NCI-H748 (cell line): Measurements from ENCODE around the gene DNASE2.
A peak's percentile ranks its signal among the peaks of the same experiment; 100 is the strongest.

Experiments used
- DNase-seq: peaks from one replicate; lab custom pipeline; 2025; ENCODE audit not compliant: unreplicated experiment; lab: John Stamatoyannopoulos, UW

DNASE2 gene

GRCh38 chr19:12886969-12887747 lies 5.9 kb upstream of the DNASE2 start, which contains the start of gene KLF1:
KLF1 (minus strand) TSS chr19:12887201; CDS start chr19:12887140, 61 bp downstream.
- DNase-seq, result no peak

DNA sequence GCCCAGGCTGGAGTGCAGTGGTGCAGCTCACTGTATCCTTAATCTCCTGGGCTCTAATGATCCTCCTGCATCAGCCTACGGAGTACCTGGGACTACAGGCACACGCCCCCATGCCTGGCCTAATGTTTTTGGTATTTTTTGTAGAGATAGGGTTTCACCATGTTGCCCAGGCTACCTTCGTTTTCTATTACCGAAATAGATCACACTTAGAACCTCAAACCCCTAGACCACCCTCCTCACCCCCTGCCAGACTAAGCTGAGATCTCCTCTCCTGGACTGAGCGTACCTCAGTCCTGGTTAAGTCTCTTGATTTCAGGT lies 5.4 kb upstream of the DNASE2 start:
- DNase-seq, result no peak

DNA sequence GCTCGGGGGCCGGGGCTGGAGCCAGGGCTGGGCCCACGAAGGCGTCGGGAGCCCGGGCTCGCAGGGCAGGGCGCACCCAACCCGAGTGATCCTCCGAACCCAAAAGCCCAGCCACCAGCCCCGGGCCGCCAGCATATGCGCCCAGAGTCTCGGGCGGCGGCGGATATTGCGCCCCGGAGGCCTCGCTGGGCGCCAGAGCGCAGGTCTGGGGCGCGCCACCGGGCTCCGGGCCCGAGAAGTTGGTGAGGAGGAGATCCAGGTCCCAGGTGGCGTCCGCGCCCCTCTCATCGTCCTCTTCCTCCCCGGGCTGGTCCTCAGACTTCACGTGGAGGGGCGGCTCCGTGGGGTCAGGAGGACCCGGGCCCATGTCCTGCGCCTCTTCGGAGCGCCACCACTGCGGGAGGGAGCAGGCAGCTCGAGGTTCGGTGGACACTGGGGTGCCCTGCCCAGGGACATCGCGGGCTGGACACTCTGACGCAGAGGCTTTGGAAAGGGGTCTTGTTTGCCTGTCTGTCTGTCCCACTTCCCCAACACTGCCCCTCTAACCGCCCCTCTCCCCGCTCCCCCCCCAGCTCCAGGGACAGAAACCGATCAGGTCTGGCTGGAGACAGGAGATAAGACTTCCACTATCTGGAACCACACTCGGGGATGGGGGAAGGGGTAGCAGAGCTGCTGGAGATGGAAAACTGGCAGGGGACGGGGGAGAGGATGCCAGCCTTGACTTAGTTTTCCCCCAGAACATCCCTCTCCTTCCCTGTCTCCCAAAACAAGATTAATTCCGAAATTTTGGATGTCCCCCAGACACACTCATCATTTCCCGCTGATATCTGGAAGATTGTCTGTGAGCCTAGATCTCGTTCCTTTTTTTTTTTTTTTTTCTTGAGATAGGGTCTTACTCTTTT lies 4.8 kb upstream of the DNASE2 start:
- no peak for DNase-seq

DNA sequence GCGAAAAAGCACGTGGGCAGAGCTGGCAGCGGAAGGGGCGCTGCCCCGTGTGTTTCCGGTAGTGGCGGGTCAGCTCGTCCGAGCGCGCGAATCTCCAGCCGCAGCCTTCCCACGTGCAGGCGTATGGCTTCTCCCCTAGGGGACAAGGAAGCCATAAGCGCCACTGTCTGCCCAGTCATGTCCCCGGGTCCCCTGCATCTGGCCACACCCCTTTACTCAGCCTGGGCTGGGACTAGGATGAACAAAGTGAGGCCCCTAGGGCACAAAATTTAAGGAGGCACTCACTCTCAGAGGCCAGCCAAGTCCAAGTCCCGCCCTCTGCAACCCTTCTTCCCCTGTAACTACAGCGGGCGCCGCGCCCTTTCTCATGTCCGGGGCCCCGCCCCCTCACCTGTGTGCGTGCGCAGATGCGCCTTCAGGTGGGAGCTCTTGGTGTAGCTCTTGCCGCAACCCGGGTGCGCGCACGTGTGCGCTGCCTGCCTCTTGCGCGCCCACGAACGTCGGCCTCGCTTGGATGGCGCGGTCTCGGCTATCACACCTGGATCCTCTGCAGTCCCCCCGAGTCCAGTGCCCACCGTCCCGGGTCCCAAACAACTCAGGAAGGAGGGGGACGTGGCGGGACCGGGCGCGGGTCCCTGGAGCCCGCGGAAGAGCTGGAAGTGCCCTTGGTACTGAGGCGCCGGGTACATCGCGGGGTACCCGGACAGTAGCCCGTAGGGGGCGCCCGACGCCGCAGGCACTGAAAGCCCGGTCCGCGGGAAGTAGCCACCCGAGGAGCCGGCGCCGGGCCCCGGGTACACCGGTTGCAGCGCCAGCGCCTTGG lies 3.9 kb upstream of the DNASE2 start:
- DNase-seq, result peak; percentile 97

GRCh38 chr19:12884627-12884925 lies 3.3 kb upstream of the DNASE2 start:
- no peak for DNase-seq

DNA sequence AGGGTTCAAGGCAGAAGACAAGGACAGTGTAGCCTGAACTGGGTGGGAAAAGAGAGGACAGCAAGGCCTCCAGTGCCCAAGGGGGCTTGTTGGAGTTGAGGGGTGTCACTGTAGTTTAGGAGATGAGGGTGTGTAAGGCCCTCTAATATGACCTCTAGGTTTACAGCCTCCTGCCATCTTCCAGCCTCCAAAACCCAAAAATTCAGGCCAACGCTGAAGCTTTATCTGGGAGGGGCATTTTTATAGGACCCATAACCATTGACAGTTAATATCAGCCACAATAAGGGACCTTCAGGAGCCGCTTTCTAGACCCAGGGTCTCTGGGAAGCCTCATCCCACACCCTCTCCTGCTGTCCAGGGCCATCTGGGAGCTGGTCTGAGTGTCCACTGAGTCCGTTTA lies 3.0 kb upstream of the DNASE2 start:
- no peak for DNase-seq

GRCh38 chr19:12882589-12882988 lies 1.3 kb upstream of the DNASE2 start:
- DNase-seq, result no peak

GRCh38 chr19:12880551-12881171 lies 588 bp downstream of the DNASE2 start:
- peak; percentile 56 for DNase-seq

- no peak for DNase-seq
Observed at GRCh38 chr19:12875086-12875485, 6.2 kb downstream of the DNASE2 start.

DNA sequence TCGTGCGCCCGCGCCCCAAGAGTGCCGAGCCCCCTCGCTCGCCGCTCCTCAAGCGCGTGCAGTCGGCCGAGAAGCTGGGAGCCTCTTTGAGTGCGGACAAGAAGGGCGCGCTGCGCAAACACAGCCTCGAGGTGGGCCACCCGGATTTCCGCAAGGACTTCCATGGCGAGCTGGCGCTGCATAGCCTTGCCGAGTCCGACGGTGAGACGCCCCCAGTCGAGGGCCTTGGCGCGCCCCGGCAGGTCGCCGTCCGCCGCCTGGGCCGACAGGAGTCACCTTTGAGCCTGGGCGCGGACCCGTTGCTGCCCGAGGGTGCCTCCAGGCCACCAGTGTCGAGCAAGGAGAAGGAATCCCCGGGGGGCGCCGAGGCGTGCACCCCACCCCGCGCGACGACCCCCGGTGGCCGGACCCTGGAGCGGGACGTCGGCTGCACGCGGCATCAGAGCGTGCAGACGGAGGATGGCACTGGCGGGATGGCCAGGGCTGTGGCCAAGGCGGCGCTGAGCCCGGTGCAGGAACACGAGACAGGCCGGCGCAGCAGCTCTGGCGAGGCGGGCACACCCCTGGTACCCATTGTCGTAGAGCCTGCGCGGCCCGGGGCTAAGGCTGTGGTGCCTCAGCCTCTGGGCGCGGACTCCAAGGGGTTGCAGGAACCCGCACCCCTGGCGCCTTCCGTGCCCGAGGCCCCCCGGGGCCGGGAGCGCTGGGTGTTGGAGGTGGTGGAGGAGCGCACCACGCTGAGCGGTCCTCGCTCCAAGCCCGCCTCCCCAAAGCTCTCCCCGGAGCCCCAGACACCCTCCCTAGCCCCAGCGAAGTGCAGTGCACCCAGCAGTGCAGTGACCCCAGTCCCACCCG lies 7.1 kb downstream of the DNASE2 start:
- no peak for DNase-seq

DNA sequence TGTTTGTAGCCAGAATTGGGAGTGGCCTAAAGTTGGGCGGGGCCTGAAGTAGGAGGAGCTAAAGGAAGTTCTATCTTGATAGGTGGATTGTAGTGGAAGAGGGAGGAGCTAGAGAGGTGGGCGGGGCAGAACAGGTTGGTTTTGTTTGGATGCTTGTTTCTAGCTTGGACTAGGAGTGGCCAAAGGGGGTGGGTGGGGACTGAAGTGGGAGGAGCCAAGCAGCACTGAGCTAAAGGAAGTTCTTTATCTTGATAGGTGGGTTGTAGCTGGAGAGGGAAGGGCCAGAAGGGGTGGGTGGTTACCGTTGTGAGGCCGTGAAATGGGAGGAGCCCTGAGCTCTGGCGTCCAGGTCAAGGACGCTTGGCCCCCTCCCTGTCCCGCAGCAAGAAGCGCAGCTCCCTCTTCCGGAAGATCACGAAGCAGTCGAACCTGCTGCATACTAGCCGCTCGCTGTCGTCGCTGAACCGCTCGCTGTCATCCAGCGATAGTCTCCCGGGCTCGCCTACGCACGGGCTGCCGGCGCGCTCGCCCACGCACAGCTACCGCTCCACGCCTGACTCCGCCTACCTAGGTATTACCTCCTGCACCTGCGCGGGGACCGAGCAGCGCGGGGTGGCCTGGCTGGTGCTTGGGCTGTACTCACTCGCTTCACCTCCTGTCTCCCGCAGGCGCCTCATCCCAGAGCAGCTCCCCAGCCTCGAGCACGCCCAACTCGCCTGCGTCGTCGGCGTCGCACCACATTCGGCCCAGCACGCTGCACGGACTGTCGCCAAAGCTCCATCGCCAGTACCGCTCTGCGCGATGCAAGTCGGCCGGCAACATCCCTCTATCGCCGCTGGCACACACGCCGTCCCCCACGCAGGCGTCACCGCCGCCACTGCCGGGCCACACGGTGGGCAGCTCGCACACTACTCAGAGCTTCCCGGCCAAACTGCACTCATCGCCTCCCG lies 8.0 kb downstream of the DNASE2 start:
- peak; percentile 23 for DNase-seq

- no peak for DNase-seq
Observed at GRCh38 chr19:12872255-12872654, 9.0 kb downstream of the DNASE2 start.

DNA sequence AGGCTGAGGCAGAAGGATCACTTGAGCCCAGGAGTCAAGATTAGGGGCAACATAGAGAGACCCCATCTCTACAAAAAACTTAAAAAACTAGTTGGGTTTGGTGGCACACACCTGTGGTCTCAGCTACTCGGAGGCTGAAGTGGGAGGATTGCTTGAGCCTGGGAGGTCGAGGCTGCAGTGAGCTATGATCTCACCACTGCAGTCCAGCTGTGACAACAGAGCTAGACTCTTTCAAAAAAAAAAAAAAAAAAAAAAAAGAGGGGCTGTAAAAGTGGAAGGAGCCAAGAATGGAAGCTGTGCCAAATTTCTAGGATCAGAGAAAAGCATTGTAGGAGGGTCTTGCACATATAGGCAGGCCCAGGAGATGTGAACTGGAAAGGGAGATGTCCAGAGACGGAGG lies 9.6 kb downstream of the DNASE2 start:
- no peak for DNase-seq

- DNase-seq, result no peak
Observed at GRCh38 chr19:12868540-12869112, 12.6 kb downstream of the DNASE2 start.

GRCh38 chr19:12867120-12868099 lies 13.8 kb downstream of the DNASE2 start:
- no peak for DNase-seq

DNA sequence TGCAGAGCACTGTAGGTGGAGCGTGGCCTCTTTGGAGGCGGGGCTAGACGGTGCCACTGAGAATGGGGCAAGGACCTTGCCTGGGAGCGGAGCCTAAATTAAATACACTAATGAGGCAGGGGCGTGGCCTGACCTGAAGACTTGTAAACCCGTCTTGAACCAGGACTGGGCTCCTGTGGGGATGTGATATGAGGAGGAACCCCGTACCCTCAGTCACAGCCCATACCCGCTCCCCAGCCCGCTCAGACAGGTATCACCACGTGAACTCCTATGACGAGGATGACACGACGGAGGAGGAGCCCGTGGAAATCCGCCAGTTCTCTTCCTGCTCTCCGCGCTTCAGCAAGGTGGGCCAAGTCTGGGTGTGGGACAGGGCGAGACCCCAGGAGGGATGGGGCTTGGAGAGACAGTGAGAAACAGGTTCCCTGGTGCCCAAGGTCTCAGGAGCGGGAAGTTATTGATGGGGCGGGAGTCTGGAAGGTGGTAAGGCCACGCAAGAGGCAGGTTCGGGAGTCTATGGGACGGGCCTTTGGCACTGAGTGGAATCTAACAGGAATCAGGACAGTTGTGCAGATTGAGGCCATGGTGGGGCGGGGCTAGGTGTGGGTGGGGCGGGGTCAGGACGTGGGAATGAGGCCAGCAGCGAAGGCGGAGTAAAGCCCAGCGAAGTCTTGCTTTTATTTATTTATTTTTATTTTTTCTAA lies 14.7 kb downstream of the DNASE2 start:
- no peak for DNase-seq
